Measurements from ENCODE around the gene C7orf57. TPM values are rescaled to one million over a fixed set of nuclear protein-coding genes. Genes with fewer than 3 reads are reported as not detected.

The C7orf57 gene
- total RNA-seq, 1 experiment from 2014 or later: not detected

DNA sequence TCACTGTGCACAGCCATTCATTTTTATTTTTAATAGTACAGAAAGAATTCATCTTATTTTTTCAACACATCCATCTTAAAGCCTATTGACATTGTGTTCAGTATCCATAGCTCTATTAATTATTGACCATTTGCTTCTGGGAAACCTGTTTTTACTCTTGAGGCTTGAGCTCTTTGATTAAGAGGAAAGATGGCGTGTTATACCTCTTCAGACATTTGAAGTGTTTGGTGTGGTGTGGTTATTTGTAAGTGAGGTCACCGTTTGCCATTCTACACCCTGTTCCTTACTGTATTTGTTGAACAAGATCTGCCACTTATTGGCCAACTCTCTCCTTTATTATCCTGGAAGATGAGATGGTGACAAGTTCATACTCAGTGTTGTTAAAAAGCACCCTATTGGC is 18.4 kb downstream of the C7orf57 start:
- ChIA-PET CTCF (interaction anchor here (1.6 kb wide), 1 partner anchor 62 kb away, joined by 4 read pairs; no protein-coding TSS in a partner anchor), POLR2A (no interaction called here)
- BruUV-seq (replicated peaks): no TSS peak
- no peak for DNase-seq
- Mint-ChIP-seq H3K36me3 (ENCODE audit: insufficient read depth, unreplicated experiment) (no peaks in the 10 kb centered on the region), H3K9me3 (ENCODE audit: unreplicated experiment) (peaks cover 6% of the 10 kb centered on the region), H3K4me3 (ENCODE audit: unreplicated experiment) (no peak overlapping the region), H3K27me3 (ENCODE audit: insufficient read depth, unreplicated experiment) (peaks cover 3% of the 10 kb centered on the region), H3K27ac (ENCODE audit: unreplicated experiment) (no peak overlapping the region), H3K4me1 (ENCODE audit: low read depth, unreplicated experiment) (no peaks in the 10 kb centered on the region)
- Histone ChIP-seq H3K9me3 (0 out of 2 replicates have a peak, but pooled peaks cover 3% of the 10 kb centered on the region), H3K4me1 (peaks cover 11% of the 10 kb centered on the region), H3K4me3 (ENCODE audit: low read depth, low read length) (no peak overlapping the region), H3K36me3 (ENCODE audit: control insufficient read depth, insufficient read depth, low read length) (no peaks in the 10 kb centered on the region), H3K27me3 (replicated peaks; ENCODE audit: control insufficient read depth, insufficient read depth, low read length) (no peaks in the 10 kb centered on the region)
- TF ChIP-seq, protein P1, sequence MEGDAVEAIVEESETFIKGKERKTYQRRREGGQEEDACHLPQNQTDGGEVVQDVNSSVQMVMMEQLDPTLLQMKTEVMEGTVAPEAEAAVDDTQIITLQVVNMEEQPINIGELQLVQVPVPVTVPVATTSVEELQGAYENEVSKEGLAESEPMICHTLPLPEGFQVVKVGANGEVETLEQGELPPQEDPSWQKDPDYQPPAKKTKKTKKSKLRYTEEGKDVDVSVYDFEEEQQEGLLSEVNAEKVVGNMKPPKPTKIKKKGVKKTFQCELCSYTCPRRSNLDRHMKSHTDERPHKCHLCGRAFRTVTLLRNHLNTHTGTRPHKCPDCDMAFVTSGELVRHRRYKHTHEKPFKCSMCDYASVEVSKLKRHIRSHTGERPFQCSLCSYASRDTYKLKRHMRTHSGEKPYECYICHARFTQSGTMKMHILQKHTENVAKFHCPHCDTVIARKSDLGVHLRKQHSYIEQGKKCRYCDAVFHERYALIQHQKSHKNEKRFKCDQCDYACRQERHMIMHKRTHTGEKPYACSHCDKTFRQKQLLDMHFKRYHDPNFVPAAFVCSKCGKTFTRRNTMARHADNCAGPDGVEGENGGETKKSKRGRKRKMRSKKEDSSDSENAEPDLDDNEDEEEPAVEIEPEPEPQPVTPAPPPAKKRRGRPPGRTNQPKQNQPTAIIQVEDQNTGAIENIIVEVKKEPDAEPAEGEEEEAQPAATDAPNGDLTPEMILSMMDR (IDR thresholded peaks at IDR 0.05; ENCODE audit: insufficient read depth in 1 of 2, low read depth in 1 of 2, low read length in 1 of 2, severe bottlenecking in 1 of 2, unreplicated experiment in 1 of 2): no peak
- intact Hi-C loops (cut with micrococcal nuclease; ENCODE audit: unreplicated experiment): loop anchor here (2.0 kb wide), 1 partner anchor 35 kb away; the partner anchor contains the start of gene UPP1

DNA sequence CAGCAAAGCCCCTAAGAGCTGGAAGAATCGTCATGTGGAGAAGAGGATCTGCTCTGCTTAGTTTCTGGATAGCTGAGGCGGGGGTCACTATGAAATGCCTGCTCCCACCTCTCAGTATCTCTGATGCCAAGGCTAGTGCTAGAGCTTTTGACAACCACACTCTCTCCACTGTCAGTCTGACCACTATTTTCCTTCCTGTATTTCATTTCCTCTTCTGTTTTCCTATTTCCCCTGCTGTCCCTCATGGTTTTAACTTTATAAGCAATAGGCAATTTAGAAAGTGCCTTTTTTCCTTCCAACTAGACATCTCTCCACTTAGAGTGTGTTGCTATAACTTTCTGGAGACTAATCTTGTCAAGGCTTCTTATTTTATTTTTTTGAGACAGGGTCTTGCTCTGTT is 23.6 kb downstream of the C7orf57 start:
- CTCF ChIA-PET: no interaction called here
- H3K4me3 Mint-ChIP-seq (ENCODE audit: unreplicated experiment): no peak overlapping the region
- DNase-seq: no peak
- peaks cover 18% of the 10 kb centered on the region for H3K9me3 Mint-ChIP-seq (ENCODE audit: unreplicated experiment)
- POLR2A ChIA-PET: no interaction called here
- peaks cover 8% of the 10 kb centered on the region; the same call in 1 of the 2 replicates for H3K9me3 ChIP-seq
- H3K36me3 Mint-ChIP-seq (ENCODE audit: insufficient read depth, unreplicated experiment): no peaks in the 10 kb centered on the region
- TF ChIP-seq, protein P1 (IDR thresholded peaks at IDR 0.05; ENCODE audit: insufficient read depth in 1 of 2, low read depth in 1 of 2, low read length in 1 of 2, severe bottlenecking in 1 of 2, unreplicated experiment in 1 of 2): no peak
- intact Hi-C loops (cut with micrococcal nuclease; ENCODE audit: unreplicated experiment): no loop called here
- no peaks in the 10 kb centered on the region for H3K27me3 ChIP-seq (replicated peaks; ENCODE audit: control insufficient read depth, insufficient read depth, low read length)
- no peak overlapping the region for H3K27ac Mint-ChIP-seq (ENCODE audit: unreplicated experiment)
- no peaks in the 10 kb centered on the region for H3K4me1 Mint-ChIP-seq (ENCODE audit: low read depth, unreplicated experiment)
- H3K4me1 ChIP-seq: peaks cover under 1% of the 10 kb centered on the region; the same call in 1 of the 2 replicates
- H3K36me3 ChIP-seq (ENCODE audit: control insufficient read depth, insufficient read depth, low read length): no peaks in the 10 kb centered on the region
- H3K27me3 Mint-ChIP-seq (ENCODE audit: insufficient read depth, unreplicated experiment): peaks cover 5% of the 10 kb centered on the region
- no TSS peak for BruUV-seq (replicated peaks)
- no peak overlapping the region for H3K4me3 ChIP-seq (ENCODE audit: low read depth, low read length)

DNA sequence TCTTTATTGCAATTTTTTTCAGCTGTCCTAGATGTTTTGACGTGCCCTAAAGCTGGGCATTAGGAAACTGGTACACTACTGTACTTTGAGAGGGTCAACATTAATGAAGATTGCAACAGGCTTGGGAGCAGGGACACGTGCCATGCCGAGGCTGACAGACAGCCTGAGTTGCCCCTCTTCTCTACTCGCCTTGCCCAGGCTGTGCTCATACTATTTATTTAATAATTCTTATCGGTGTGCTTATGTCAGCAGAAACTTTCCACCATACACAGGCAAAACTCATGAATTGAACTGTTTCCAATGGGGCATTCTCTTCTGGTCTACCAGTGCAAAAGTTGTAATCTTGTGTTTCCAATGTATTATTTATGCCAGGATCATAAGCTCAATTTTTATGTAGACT is 24.4 kb downstream of the C7orf57 start:
- ChIA-PET POLR2A (no interaction called here), CTCF (no interaction called here)
- Mint-ChIP-seq H3K36me3 (ENCODE audit: insufficient read depth, unreplicated experiment) (no peaks in the 10 kb centered on the region), H3K27ac (ENCODE audit: unreplicated experiment) (no peak overlapping the region), H3K9me3 (ENCODE audit: unreplicated experiment) (peaks cover 24% of the 10 kb centered on the region), H3K4me1 (ENCODE audit: low read depth, unreplicated experiment) (no peaks in the 10 kb centered on the region), H3K27me3 (ENCODE audit: insufficient read depth, unreplicated experiment) (peaks cover 8% of the 10 kb centered on the region), H3K4me3 (ENCODE audit: unreplicated experiment) (no peak overlapping the region)
- TF ChIP-seq, protein P1 (IDR thresholded peaks at IDR 0.05; ENCODE audit: insufficient read depth in 1 of 2, low read depth in 1 of 2, low read length in 1 of 2, severe bottlenecking in 1 of 2, unreplicated experiment in 1 of 2): no peak
- no peak overlapping the region for H3K4me3 ChIP-seq (ENCODE audit: low read depth, low read length)
- H3K9me3 ChIP-seq: peaks cover 8% of the 10 kb centered on the region; the same call in 1 of the 2 replicates
- no peak for DNase-seq
- H3K4me1 ChIP-seq: no peaks in the 10 kb centered on the region
- BruUV-seq (replicated peaks): no TSS peak
- intact Hi-C loops (cut with micrococcal nuclease; ENCODE audit: unreplicated experiment): no loop called here
- no peaks in the 10 kb centered on the region for H3K27me3 ChIP-seq (replicated peaks; ENCODE audit: control insufficient read depth, insufficient read depth, low read length)
- H3K36me3 ChIP-seq (ENCODE audit: control insufficient read depth, insufficient read depth, low read length): no peaks in the 10 kb centered on the region
